ENCODE measurements around the gene GOLM1.

- TF ChIP-seq MEF2A (IDR thresholded peaks at IDR 0.05; ENCODE audit: insufficient read depth, low read depth, low read length), result no peak
- TF ChIP-seq HDAC6 (IDR thresholded peaks at IDR 0.05; ENCODE audit: unreplicated experiment), result no peak
- no peak for TF ChIP-seq RCOR1 (conservative IDR thresholded peaks at IDR 0.05; ENCODE audit: low read depth, low read length)
- no peak for TF ChIP-seq PAX8 (IDR thresholded peaks at IDR 0.05)
- no peak for TF ChIP-seq EGR1 (IDR thresholded peaks at IDR 0.05; ENCODE audit: borderline replicate concordance in 1 of 2, low read depth in 2 of 2, low read length in 2 of 2)
- no peak for TF ChIP-seq TBL1XR1 (IDR thresholded peaks at IDR 0.05; ENCODE audit: low read depth, low read length)
- TF ChIP-seq YY1 (IDR thresholded peaks at IDR 0.05; ENCODE audit: low read depth, low read length), result no peak
- TF ChIP-seq, protein P1, sequence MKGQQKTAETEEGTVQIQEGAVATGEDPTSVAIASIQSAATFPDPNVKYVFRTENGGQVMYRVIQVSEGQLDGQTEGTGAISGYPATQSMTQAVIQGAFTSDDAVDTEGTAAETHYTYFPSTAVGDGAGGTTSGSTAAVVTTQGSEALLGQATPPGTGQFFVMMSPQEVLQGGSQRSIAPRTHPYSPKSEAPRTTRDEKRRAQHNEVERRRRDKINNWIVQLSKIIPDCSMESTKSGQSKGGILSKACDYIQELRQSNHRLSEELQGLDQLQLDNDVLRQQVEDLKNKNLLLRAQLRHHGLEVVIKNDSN (IDR thresholded peaks at IDR 0.05; ENCODE audit: borderline replicate concordance, extremely low read length, insufficient read depth, low read depth, low read length), result no peak
- no peak for TF ChIP-seq POLR2AphosphoS5 (IDR thresholded peaks at IDR 0.05; ENCODE audit: low read length)
- no peak for TF ChIP-seq ZBTB33 (IDR thresholded peaks at IDR 0.05)
- TF ChIP-seq BHLHE40 (IDR thresholded peaks at IDR 0.05; ENCODE audit: borderline replicate concordance in 1 of 2, low read depth in 2 of 2, low read length in 1 of 2), result no peak
- TF ChIP-seq SP1 (IDR thresholded peaks at IDR 0.05; ENCODE audit: low read depth, low read length), result no peak
Measured at GRCh38 chr9:85995097-85995496, 104.3 kb downstream of the GOLM1 start.
